Adrenal gland (tissue), 12 donors: ENCODE measurements around the gene UNC5C. TPM values are rescaled to one million over a fixed set of nuclear protein-coding genes. Genes with fewer than 3 reads are reported as not detected.

Experiments used
- DNase-seq, 7 donors: peaks; one replicate each; pipeline ENCODE4 v3.0.0-alpha.2; 2019 to 2020
- H3K27ac ChIP-seq, 5 donors: fragments of 200-600 bp; sonication (generic) in 4 of 5; 1 replicate in 3 of 5; 2 replicates in 2 of 5; pipeline versions ENCODE4 v1.5.1 to v1.8.0; 2016 to 2020; ENCODE audit warnings: mild to moderate bottlenecking in 1 of 5
- H3K27me3 ChIP-seq: fragments of 200-600 bp; 2 replicates; pipeline ENCODE4 v1.8.0; 2021
- H3K36me3 ChIP-seq, 2 donors: fragments of 200-600 bp; replicated peaks in 1 of 2; 1 replicate in 1 of 2; 2 replicates in 1 of 2; pipeline versions ENCODE4 v1.5.1 to v1.8.0; 2018 to 2022
- H3K4me1 ChIP-seq, 2 donors: fragments of 200-600 bp; replicated peaks in 1 of 2; 1 replicate in 1 of 2; 2 replicates in 1 of 2; pipeline versions ENCODE4 v1.5.1 to v1.8.0; 2018 to 2021
- H3K4me3 ChIP-seq, 4 donors: fragments of 200-600 bp; sonication (generic) in 3 of 4; one replicate each; pipeline ENCODE4 v1.5.1; 2016 to 2018
- H3K9me3 ChIP-seq, 3 donors: fragments of 200-600 bp; sonication (generic) in 1 of 3; replicated peaks in 1 of 3; 1 replicate in 2 of 3; 2 replicates in 1 of 3; pipeline versions ENCODE4 v1.5.1 to v1.8.0; 2016 to 2021
- CTCF ChIP-seq, 6 experiments: fragments of 450-650 bp in 4 of 6; fragments of 200-600 bp in 2 of 6; sonication (generic) in 1 of 6; IDR thresholded peaks; 1 replicate in 5 of 6; 2 replicates in 1 of 6; pipeline versions ENCODE4 v1.5.1 to v1.8.0; 2016 to 2021; ENCODE audit warnings: antibody characterized with exemption in 6 of 6, mild to moderate bottlenecking in 2 of 6, moderate library complexity in 1 of 6
- POLR2A ChIP-seq, 2 donors: fragments of 450-650 bp; IDR thresholded peaks; one replicate each; pipeline ENCODE4 v1.6.1; 2017; ENCODE audit warnings: antibody characterized with exemption in 2 of 2, mild to moderate bottlenecking in 2 of 2, moderate library complexity in 1 of 2
- WGBS, 4 donors: extraction: QIAGEN DNeasy Blood & Tissue Kit in 2 of 4; methylation state at CpG; one replicate each; pipeline versions ENCODE4 v1.1.5 to v1.1.7; 2013 to 2017; 5-methylcytosine and 5-hydroxymethylcytosine counted together
- intact Hi-C, 2 donors: fragments of 100-400 bp; cut with DNase I; formaldehyde crosslinking; loops; one replicate each; pipeline versions ENCODE4 v1.14.1 to v1.15.0; 2022 to 2023
- polyA plus RNA-seq, 3 donors: library from polyadenylated mRNA; stranded (reverse); fragments of 200-250 nt in 2 of 3; fragments of 350-450 nt in 1 of 3; fragmentation: Illumina TruSeq in 1 of 3; extraction: RNeasy Lipid Tissue Mini Kit (QIAGEN cat#74804) in 1 of 3; gene quantifications; one replicate each; pipeline ENCODE4 v1.2.3, GENCODE V29; 2013 to 2014
- total RNA-seq, 9 donors: library from RNA; depleted of rRNA in 4 of 9; stranded (reverse); fragments of >200 nt in 4 of 9; fragments of 120-200 nt in 1 of 9; fragmentation: NEBNext Ultra II Directional in 1 of 9; extraction: Animal tissue kit (Norgen Biotek cat#: 25700) in 1 of 9; gene quantifications; one replicate each; pipeline versions ENCODE4 v1.1.0 to v1.2.4, GENCODE V29; 2013 to 2023
- donor health status: healthy with polysubstance abuse.
- donor health status: Bipolar disorder and iron deficiency.
- donor health status: DM: yes; HTN: yes; CAD: no.
- donor health status: DM: no; HTN: no; CAD: no.
- donor health status: DM: no; HTN: no; CAD: no.
- donor health status: DM: yes; HTN: yes; CAD: no.

The UNC5C gene
- total and polyA plus RNA-seq, 12 donors, result 4.7 to 33.5 (median 23.8) TPM

- WGBS, 4 donors, result 80 to 89% (median 87%) methylated on average over 22 of the region's 22 CpGs
- intact Hi-C loops, result no loop called here
- Histone ChIP-seq H3K27me3 (no peaks in the 10 kb centered on the region), H3K4me1 (peaks cover 0 to 8% of the 10 kb centered on the region in 2 donors), H3K4me3 (no peak overlapping the region), H3K36me3 (no peaks in the 10 kb centered on the region), H3K27ac (no peak overlapping the region), H3K9me3 (no peaks in the 10 kb centered on the region)
- DNase-seq, result no peak
- TF ChIP-seq POLR2A (IDR thresholded peaks at IDR 0.05) (no peak), CTCF (IDR thresholded peaks at IDR 0.05) (no peak)
Measured at GRCh38 chr4:95193391-95194224, 355.2 kb downstream of the UNC5C start.

DNA sequence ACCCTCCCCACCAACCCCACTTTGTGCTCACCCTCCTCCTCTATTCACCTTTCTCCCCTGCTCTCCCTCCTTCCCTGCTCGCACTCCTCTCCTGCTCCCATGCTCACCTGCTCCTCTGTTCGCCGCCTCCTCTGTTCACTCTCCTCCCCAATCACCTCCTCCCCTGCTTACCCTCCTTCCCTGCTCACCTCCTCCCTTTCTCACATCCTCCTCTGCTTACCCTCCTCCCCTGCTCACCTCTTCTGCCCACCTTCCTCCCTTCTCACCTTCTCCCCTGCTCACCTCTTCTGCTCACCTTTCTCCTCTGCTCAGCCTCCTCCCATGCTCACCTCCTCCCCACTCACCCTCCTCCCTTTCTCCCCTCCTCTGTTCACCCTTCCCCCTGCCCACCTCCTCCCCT is 357.2 kb downstream of the UNC5C start:
- TF ChIP-seq POLR2A (IDR thresholded peaks at IDR 0.05) (no peak), CTCF (IDR thresholded peaks at IDR 0.05) (no peak)
- 93 to 97% (median 96%) methylated on average over 3 of the region's 3 CpGs for WGBS, 4 donors
- Histone ChIP-seq H3K9me3 (no peaks in the 10 kb centered on the region), H3K4me1 (peaks cover 0 to 8% of the 10 kb centered on the region in 2 donors), H3K27ac (no peak overlapping the region), H3K4me3 (no peak overlapping the region), H3K36me3 (no peaks in the 10 kb centered on the region), H3K27me3 (no peaks in the 10 kb centered on the region)
- DNase-seq, result no peak
- intact Hi-C loops, result no loop called here

- DNase-seq, result no peak
- H3K4me1 ChIP-seq, result peaks cover 0 to 8% of the 10 kb centered on the region in 2 donors
- no peaks in the 10 kb centered on the region for H3K36me3 ChIP-seq
- TF ChIP-seq CTCF (IDR thresholded peaks at IDR 0.05) (no peak), POLR2A (IDR thresholded peaks at IDR 0.05) (no peak)
- intact Hi-C loops, result no loop called here
- no peaks in the 10 kb centered on the region for H3K9me3 ChIP-seq
- WGBS, 4 donors, result 75 to 87% (median 80%) methylated on average over 6 to 9 of the region's 9 CpGs
- H3K4me3 ChIP-seq, result no peak overlapping the region
- H3K27me3 ChIP-seq, result no peaks in the 10 kb centered on the region
- no peak overlapping the region for H3K27ac ChIP-seq
Measured at GRCh38 chr4:95190751-95191436, 357.9 kb downstream of the UNC5C start.

GRCh38 chr4:95188701-95189370 is 359.9 kb downstream of the UNC5C start:
- H3K4me3 ChIP-seq, result no peak overlapping the region
- H3K9me3 ChIP-seq, result no peaks in the 10 kb centered on the region
- 83 to 87% (median 84%) methylated on average over 5 of the region's 5 CpGs for WGBS, 4 donors
- H3K36me3 ChIP-seq, result no peaks in the 10 kb centered on the region
- intact Hi-C loops, result loop anchor here in 1 of 2 donors (10.0 kb wide), 1 partner anchor 356 kb away; the partner anchor contains the start of gene UNC5C
- H3K27ac ChIP-seq, result no peak overlapping the region
- no peak for DNase-seq
- H3K27me3 ChIP-seq, result no peaks in the 10 kb centered on the region
- H3K4me1 ChIP-seq, result no peaks in the 10 kb centered on the region
- TF ChIP-seq CTCF (IDR thresholded peaks at IDR 0.05), result no peak
- no peak for TF ChIP-seq POLR2A (IDR thresholded peaks at IDR 0.05)
